Neural cell (in vitro differentiated cells): Measurements from ENCODE around the gene ZNF521.

Experiments
- EP300 ChIP-seq: fragments of 450-650 bp; conservative IDR thresholded peaks from 2 replicates; pipeline ENCODE4 v1.6.1; 2014; ENCODE audit warnings: antibody characterized with exemption, mild to moderate bottlenecking, moderate library complexity; ENCODE audit not compliant: poor library complexity, severe bottlenecking
- EZH2 ChIP-seq: fragments of 200-600, 300-800 bp; shearing (Covaris generic), sonication (generic); IDR thresholded peaks from 2 replicates; pipeline ENCODE4 v1.6.1; 2014; ENCODE audit warnings: antibody characterized with exemption, low read length, borderline replicate concordance, mild to moderate bottlenecking; ENCODE audit not compliant: insufficient read depth, poor library complexity, severe bottlenecking
- POLR2AphosphoS5 ChIP-seq: IDR thresholded peaks from 2 replicates; pipeline ENCODE4 v1.6.1; 2012
- RAD21 ChIP-seq: fragments of 450-650 bp; conservative IDR thresholded peaks from 2 replicates; pipeline ENCODE4 v1.6.1; 2014; ENCODE audit warnings: antibody characterized with exemption, mild to moderate bottlenecking, moderate library complexity
- SMC3 ChIP-seq: fragments of 450-650 bp; conservative IDR thresholded peaks from 2 replicates; pipeline ENCODE4 v1.6.1; 2014; ENCODE audit warnings: antibody characterized with exemption, mild to moderate bottlenecking, moderate library complexity; ENCODE audit not compliant: poor library complexity
- TAF1 ChIP-seq: IDR thresholded peaks from 2 replicates; pipeline ENCODE4 v1.6.1; 2012; ENCODE audit warnings: low read depth
- TF ChIP-seq, protein P1 (sequence below): fragments of 450-650 bp; IDR thresholded peaks from 2 replicates; pipeline ENCODE4 v1.5.1; 2014; ENCODE audit warnings: antibody characterized with exemption, mild to moderate bottlenecking, moderate library complexity; ENCODE audit not compliant: poor library complexity, severe bottlenecking
- TF ChIP-seq, protein P2 (sequence below): IDR thresholded peaks from 2 replicates; pipeline ENCODE4 v1.6.1; 2012; ENCODE audit warnings: borderline replicate concordance

DNA sequence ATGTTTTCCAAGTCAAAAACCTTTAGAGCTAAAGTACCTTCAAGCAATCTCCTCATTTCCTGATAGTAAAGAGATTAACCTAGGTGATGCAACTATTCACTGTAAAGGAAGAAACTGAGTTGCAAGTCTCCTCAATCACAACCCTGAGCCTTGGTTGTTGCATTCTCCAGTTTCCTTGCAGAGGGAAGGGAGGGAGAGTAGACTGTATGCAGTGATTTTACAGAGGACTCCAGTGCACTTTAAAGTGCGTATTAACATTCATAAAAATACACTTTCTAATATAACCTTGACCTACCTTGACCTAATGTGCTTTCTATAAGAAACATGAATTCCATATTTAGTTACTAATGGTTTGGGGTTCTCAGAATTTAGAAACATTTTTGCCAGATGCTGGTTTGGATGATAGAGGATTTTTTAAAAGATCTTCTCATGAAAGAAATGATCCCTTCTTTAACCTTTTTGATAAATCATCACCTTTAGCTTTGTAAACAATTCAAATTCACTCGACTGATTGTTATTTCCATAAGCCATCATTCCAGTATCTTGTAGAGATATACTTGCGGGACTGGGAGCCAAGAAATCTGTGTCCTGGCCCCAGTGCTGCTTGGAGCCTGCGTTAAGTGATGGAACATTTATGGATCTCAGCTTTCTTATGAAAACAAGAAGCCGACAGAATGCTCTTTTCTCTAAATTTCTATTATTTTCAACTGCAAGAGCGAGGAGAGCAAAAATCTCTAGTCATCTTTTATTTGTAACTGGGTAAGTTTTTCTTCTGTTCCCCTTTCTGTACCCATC lies 228.3 kb downstream of the ZNF521 start:
- TF ChIP-seq, protein P1, sequence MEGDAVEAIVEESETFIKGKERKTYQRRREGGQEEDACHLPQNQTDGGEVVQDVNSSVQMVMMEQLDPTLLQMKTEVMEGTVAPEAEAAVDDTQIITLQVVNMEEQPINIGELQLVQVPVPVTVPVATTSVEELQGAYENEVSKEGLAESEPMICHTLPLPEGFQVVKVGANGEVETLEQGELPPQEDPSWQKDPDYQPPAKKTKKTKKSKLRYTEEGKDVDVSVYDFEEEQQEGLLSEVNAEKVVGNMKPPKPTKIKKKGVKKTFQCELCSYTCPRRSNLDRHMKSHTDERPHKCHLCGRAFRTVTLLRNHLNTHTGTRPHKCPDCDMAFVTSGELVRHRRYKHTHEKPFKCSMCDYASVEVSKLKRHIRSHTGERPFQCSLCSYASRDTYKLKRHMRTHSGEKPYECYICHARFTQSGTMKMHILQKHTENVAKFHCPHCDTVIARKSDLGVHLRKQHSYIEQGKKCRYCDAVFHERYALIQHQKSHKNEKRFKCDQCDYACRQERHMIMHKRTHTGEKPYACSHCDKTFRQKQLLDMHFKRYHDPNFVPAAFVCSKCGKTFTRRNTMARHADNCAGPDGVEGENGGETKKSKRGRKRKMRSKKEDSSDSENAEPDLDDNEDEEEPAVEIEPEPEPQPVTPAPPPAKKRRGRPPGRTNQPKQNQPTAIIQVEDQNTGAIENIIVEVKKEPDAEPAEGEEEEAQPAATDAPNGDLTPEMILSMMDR = no peak
- TF ChIP-seq EP300 (no peak), EZH2 (no peak), POLR2AphosphoS5 (no peak), TAF1 (no peak), RAD21 (no peak), SMC3 (no peak)
- TF ChIP-seq, protein P2, sequence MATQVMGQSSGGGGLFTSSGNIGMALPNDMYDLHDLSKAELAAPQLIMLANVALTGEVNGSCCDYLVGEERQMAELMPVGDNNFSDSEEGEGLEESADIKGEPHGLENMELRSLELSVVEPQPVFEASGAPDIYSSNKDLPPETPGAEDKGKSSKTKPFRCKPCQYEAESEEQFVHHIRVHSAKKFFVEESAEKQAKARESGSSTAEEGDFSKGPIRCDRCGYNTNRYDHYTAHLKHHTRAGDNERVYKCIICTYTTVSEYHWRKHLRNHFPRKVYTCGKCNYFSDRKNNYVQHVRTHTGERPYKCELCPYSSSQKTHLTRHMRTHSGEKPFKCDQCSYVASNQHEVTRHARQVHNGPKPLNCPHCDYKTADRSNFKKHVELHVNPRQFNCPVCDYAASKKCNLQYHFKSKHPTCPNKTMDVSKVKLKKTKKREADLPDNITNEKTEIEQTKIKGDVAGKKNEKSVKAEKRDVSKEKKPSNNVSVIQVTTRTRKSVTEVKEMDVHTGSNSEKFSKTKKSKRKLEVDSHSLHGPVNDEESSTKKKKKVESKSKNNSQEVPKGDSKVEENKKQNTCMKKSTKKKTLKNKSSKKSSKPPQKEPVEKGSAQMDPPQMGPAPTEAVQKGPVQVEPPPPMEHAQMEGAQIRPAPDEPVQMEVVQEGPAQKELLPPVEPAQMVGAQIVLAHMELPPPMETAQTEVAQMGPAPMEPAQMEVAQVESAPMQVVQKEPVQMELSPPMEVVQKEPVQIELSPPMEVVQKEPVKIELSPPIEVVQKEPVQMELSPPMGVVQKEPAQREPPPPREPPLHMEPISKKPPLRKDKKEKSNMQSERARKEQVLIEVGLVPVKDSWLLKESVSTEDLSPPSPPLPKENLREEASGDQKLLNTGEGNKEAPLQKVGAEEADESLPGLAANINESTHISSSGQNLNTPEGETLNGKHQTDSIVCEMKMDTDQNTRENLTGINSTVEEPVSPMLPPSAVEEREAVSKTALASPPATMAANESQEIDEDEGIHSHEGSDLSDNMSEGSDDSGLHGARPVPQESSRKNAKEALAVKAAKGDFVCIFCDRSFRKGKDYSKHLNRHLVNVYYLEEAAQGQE = no peak
